B cell (primary cell): ENCODE measurements around the gene SPOCK1. TPM values are rescaled to one million over a fixed set of nuclear protein-coding genes. Genes with fewer than 3 reads are reported as not detected.

Experiments
- ATAC-seq: fragments of 200-7000 bp; cut with Tn5 transposase; one replicate; pipeline ENCODE4 v1.10.0; 2021; ENCODE audit warnings: low read depth, mild to moderate bottlenecking, moderate number of reproducible peaks, moderate library complexity
- CTCF ChIA-PET: fragments of 350-600 bp; sonication (Branson Sonifier 250); formaldehyde crosslinking; loops from one replicate; lab custom pipeline; 2021; ENCODE audit warnings: antibody characterized with exemption, inconsistent platforms; lab: Charles Lee
- POLR2A ChIA-PET: fragments of 350-600 bp; sonication (Branson Sonifier 250); formaldehyde crosslinking; loops from one replicate; lab custom pipeline; 2021; ENCODE audit warnings: antibody characterized with exemption; lab: Charles Lee
- DNase-seq: peaks from one replicate; pipeline ENCODE4 v3.0.0; 2013
- H2AFZ ChIP-seq: 2 replicates; pipeline ENCODE4 v1.6.1; 2012; ENCODE audit warnings: mild to moderate bottlenecking, low read depth, low read length; ENCODE audit not compliant: insufficient read depth, poor library complexity, severe bottlenecking
- H3K27ac ChIP-seq, 2 donors: 1 replicate in 1 of 2; 2 replicates in 1 of 2; pipeline ENCODE4 v1.5.1; 2012 to 2013; ENCODE audit warnings: low read length in 2 of 2, mild to moderate bottlenecking in 2 of 2, moderate library complexity in 1 of 2
- H3K27me3 ChIP-seq, 4 experiments: fragments of 200-600 bp in 1 of 4; sonication (generic) in 1 of 4; replicated peaks in 1 of 4; 1 replicate in 2 of 4; 2 replicates in 2 of 4; pipeline versions ENCODE4 v1.6.1 to v1.7.0; 2013 to 2016; ENCODE audit warnings: low read length in 3 of 4, mild to moderate bottlenecking in 2 of 4, mixed read lengths in 1 of 4, moderate library complexity in 1 of 4; ENCODE audit not compliant: insufficient read depth in 4 of 4, control insufficient read depth in 3 of 4; ENCODE audit errors: control extremely low read depth in 1 of 4
- H3K36me3 ChIP-seq, 2 experiments: replicated peaks in 1 of 2; 1 replicate in 1 of 2; 2 replicates in 1 of 2; pipeline versions ENCODE4 v1.6.1 to v1.7.1; 2013; ENCODE audit warnings: low read length in 1 of 2; ENCODE audit not compliant: insufficient read depth in 2 of 2, control insufficient read depth in 1 of 2; ENCODE audit errors: control extremely low read depth in 1 of 2, extremely low read depth in 1 of 2
- H3K4me1 ChIP-seq, 2 donors: fragments of 200-600 bp in 1 of 2; sonication (generic) in 1 of 2; 1 replicate in 1 of 2; 2 replicates in 1 of 2; pipeline versions ENCODE4 v1.5.1 to v1.6.1; 2013 to 2017; ENCODE audit warnings: low read length in 2 of 2; ENCODE audit not compliant: control insufficient read depth in 2 of 2, insufficient read depth in 2 of 2
- H3K4me2 ChIP-seq: replicated peaks from 2 replicates; pipeline ENCODE3; 2012; ENCODE audit warnings: mild to moderate bottlenecking, low read depth, low read length; ENCODE audit not compliant: poor library complexity, severe bottlenecking
- H3K4me3 ChIP-seq, 5 experiments: fragments of 200-600 bp in 1 of 5; sonication (generic) in 1 of 5; 1 replicate in 3 of 5; 2 replicates in 2 of 5; pipeline versions ENCODE4 v1.5.1 to v1.7.0; 2011 to 2016; ENCODE audit warnings: low read length in 4 of 5, mild to moderate bottlenecking in 4 of 5, low read depth in 2 of 5, control low read depth in 1 of 5, moderate library complexity in 1 of 5; ENCODE audit not compliant: insufficient read depth in 1 of 5; ENCODE audit errors: control extremely low read depth in 1 of 5, extremely low read depth in 1 of 5
- H3K79me2 ChIP-seq: fragments of 200-600 bp; sonication (generic); one replicate; pipeline ENCODE4 v1.6.0; 2016; ENCODE audit warnings: low read length; ENCODE audit not compliant: control insufficient read depth, insufficient read depth
- H3K9ac ChIP-seq: fragments of 200-600 bp; sonication (generic); 2 replicates; pipeline ENCODE4 v1.6.1; 2017; ENCODE audit warnings: mild to moderate bottlenecking, low read length, moderate library complexity
- H3K9me3 ChIP-seq, 3 donors: one replicate each; pipeline versions ENCODE4 v1.6.1 to v1.7.1; 2013; ENCODE audit warnings: low read length in 2 of 3; ENCODE audit not compliant: control insufficient read depth in 2 of 3, insufficient read depth in 1 of 3; ENCODE audit errors: control extremely low read depth in 1 of 3
- H4K20me1 ChIP-seq: 2 replicates; pipeline ENCODE4 v1.6.0; 2012; ENCODE audit warnings: mild to moderate bottlenecking, low read length; ENCODE audit not compliant: insufficient read depth, control insufficient read depth, poor library complexity, severe bottlenecking
- H3K27ac Mint-ChIP-seq: one replicate; pipeline ENCODE4 v1.8.0; 2021; ENCODE audit warnings: mixed read lengths
- H3K27me3 Mint-ChIP-seq: one replicate; pipeline ENCODE4 v1.8.0; 2021; ENCODE audit warnings: mixed read lengths
- H3K4me1 Mint-ChIP-seq: one replicate; pipeline ENCODE4 v1.8.0; 2021; ENCODE audit warnings: mixed read lengths
- H3K4me3 Mint-ChIP-seq: one replicate; pipeline ENCODE4 v1.8.0; 2021; ENCODE audit warnings: mixed read lengths
- H3K9me3 Mint-ChIP-seq: one replicate; pipeline ENCODE4 v1.8.0; 2022; ENCODE audit warnings: mixed read lengths; ENCODE audit not compliant: insufficient read depth
- EZH2 ChIP-seq: IDR thresholded peaks from 2 replicates; pipeline ENCODE4 v1.6.1; 2012; ENCODE audit warnings: borderline replicate concordance, low read depth, mild to moderate bottlenecking, moderate library complexity, low read length; ENCODE audit not compliant: insufficient read depth, poor library complexity, severe bottlenecking
- WGBS: methylation state at CpG from one replicate; pipeline ENCODE4 v1.1.5; 2013; ENCODE audit warnings: missing lambda C conversion rate; ENCODE audit not compliant: insufficient coverage; 5-methylcytosine and 5-hydroxymethylcytosine counted together
- intact Hi-C: fragments of 100-400 bp; cut with micrococcal nuclease; formaldehyde crosslinking; loops from one replicate; pipeline ENCODE4 v1.10.0; 2022
- polyA plus RNA-seq: library from polyadenylated mRNA; depleted of rRNA; stranded (reverse); fragments of >200 nt; gene quantifications from 2 replicates; pipeline ENCODE4 v1.2.3, GENCODE V29; 2012
- total RNA-seq, 2 donors: library from RNA; stranded (reverse); fragments of 120-200 nt in 1 of 2; gene quantifications; 1 replicate in 1 of 2; 2 replicates in 1 of 2; pipeline versions ENCODE4 v1.2.3 to v1.2.4, GENCODE V29; 2013 to 2022
- TF ChIP-seq, protein P1 (sequence below): fragments of 200-600 bp; IDR thresholded peaks from one replicate; pipeline ENCODE4 v1.8.0; 2022; ENCODE audit warnings: antibody characterized with exemption, mild to moderate bottlenecking

Gene SPOCK1
- total and polyA plus RNA-seq, 2 donors (not counting 1 experiment from before 2014, with no cell fraction given), result not detected

DNA sequence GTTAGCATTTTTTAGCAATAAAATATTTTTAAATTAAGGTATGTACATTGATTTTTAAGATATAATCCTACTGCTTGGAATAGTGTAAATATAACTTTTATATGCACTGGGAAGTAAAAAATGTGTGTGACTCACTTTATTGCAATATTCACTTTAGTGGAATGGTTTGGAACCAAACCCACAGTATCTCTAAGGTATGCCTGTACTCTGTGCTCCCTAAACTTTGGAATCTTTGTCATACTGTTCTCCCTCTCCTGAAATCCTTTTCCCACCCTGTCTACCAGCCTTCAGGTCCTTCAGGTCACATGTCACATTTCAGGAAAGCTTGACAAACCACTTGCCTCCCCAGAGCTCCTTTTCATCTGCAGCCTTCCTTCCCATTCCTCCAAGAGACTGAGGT is 308.7 kb downstream of the SPOCK1 start:
- no peak overlapping the region for H3K4me3 ChIP-seq
- intact Hi-C loops, result no loop called here
- no peak for TF ChIP-seq EZH2
- TF ChIP-seq, protein P1, sequence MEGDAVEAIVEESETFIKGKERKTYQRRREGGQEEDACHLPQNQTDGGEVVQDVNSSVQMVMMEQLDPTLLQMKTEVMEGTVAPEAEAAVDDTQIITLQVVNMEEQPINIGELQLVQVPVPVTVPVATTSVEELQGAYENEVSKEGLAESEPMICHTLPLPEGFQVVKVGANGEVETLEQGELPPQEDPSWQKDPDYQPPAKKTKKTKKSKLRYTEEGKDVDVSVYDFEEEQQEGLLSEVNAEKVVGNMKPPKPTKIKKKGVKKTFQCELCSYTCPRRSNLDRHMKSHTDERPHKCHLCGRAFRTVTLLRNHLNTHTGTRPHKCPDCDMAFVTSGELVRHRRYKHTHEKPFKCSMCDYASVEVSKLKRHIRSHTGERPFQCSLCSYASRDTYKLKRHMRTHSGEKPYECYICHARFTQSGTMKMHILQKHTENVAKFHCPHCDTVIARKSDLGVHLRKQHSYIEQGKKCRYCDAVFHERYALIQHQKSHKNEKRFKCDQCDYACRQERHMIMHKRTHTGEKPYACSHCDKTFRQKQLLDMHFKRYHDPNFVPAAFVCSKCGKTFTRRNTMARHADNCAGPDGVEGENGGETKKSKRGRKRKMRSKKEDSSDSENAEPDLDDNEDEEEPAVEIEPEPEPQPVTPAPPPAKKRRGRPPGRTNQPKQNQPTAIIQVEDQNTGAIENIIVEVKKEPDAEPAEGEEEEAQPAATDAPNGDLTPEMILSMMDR, result no peak
- no peak overlapping the region for H3K4me3 Mint-ChIP-seq
- H3K9ac ChIP-seq, result no peak overlapping the region
- no peaks in the 10 kb centered on the region for H3K9me3 Mint-ChIP-seq
- ChIA-PET CTCF (no interaction called here), POLR2A (no interaction called here)
- no peak overlapping the region for H3K27ac ChIP-seq
- no peaks in the 10 kb centered on the region for H3K4me1 Mint-ChIP-seq
- no peaks in the 10 kb centered on the region for H3K36me3 ChIP-seq
- H2AFZ ChIP-seq, result no peak overlapping the region
- H3K4me1 ChIP-seq, result no peaks in the 10 kb centered on the region
- peaks cover 4% of the 10 kb centered on the region for H3K27me3 Mint-ChIP-seq
- peaks cover 0 to under 1% (median 0%) of the 10 kb centered on the region in 3 donors for H3K9me3 ChIP-seq
- no peaks in the 10 kb centered on the region for H4K20me1 ChIP-seq
- DNase-seq (no peak), ATAC-seq (no peak)
- no peak overlapping the region for H3K27ac Mint-ChIP-seq
- H3K27me3 ChIP-seq, result peaks cover 0 to 4% (median 0%) of the 10 kb centered on the region in 4 experiments
- no peaks in the 10 kb centered on the region for H3K79me2 ChIP-seq
- no peak overlapping the region for H3K4me2 ChIP-seq

DNA sequence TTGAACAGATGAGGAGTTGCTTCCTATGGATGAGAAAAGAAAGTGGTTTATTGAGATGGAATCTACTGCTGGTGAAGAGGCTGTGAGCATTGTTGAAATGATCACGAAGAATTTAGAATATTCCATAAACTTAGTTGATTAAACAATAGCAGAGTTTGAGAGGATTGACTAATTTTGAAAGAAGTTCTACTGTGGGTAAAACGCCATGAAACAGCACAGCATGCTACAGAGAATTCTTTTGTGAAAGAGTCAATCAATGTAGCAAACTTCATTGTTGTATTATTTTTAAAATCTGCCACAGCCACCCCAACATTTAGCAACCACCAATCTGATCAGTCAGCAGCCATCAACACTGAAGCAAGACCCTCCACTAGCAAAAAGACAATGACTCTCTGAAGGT is 309.1 kb downstream of the SPOCK1 start:
- POLR2A ChIA-PET, result no interaction called here
- H4K20me1 ChIP-seq, result no peaks in the 10 kb centered on the region
- no peaks in the 10 kb centered on the region for H3K9me3 Mint-ChIP-seq
- H2AFZ ChIP-seq, result no peak overlapping the region
- H3K4me3 Mint-ChIP-seq, result no peak overlapping the region
- no peak overlapping the region for H3K4me3 ChIP-seq
- no peaks in the 10 kb centered on the region for H3K9me3 ChIP-seq
- no peak for DNase-seq
- H3K4me1 Mint-ChIP-seq, result no peaks in the 10 kb centered on the region
- H3K4me2 ChIP-seq, result no peak overlapping the region
- CTCF ChIA-PET, result no interaction called here
- no peak for TF ChIP-seq EZH2
- TF ChIP-seq, protein P1, result no peak
- H3K27me3 Mint-ChIP-seq, result peaks cover 4% of the 10 kb centered on the region
- no peaks in the 10 kb centered on the region for H3K79me2 ChIP-seq
- H3K27ac ChIP-seq, result no peak overlapping the region
- H3K36me3 ChIP-seq, result no peaks in the 10 kb centered on the region
- no peaks in the 10 kb centered on the region for H3K4me1 ChIP-seq
- H3K27ac Mint-ChIP-seq, result no peak overlapping the region
- no peak for ATAC-seq
- WGBS, result no CpG with 5 or more reads among the region's 2 CpGs
- peaks cover 0 to 4% (median 0%) of the 10 kb centered on the region in 4 experiments for H3K27me3 ChIP-seq
- no peak overlapping the region for H3K9ac ChIP-seq
- intact Hi-C loops, result no loop called here
